H9 (cell line): ENCODE measurements around the gene HRAS. TPM values are rescaled to one million over a fixed set of nuclear protein-coding genes. Genes with fewer than 3 reads are reported as not detected.

ENCODE experiments used
- DNase-seq: peaks from one replicate; pipeline ENCODE4 v3.0.0-alpha.2; 2017
- H2AFZ ChIP-seq: one replicate; pipeline ENCODE4 v1.6.1; 2013; ENCODE audit warnings: mild to moderate bottlenecking, low read length, control low read depth, moderate library complexity
- H2AK5ac ChIP-seq: 2 replicates; pipeline ENCODE4 v1.6.1; 2013; ENCODE audit warnings: low read length, control low read depth, mixed read lengths; ENCODE audit not compliant: insufficient read length
- H2BK120ac ChIP-seq: one replicate; pipeline ENCODE4 v1.6.1; 2013; ENCODE audit warnings: low read depth, mild to moderate bottlenecking, low read length, control low read depth, inconsistent platforms; ENCODE audit not compliant: poor library complexity, severe bottlenecking
- H2BK12ac ChIP-seq: 2 replicates; pipeline ENCODE4 v1.6.1; 2013; ENCODE audit warnings: low read length, control low read depth, mixed read lengths, low read depth; ENCODE audit not compliant: insufficient read length
- H2BK15ac ChIP-seq: 2 replicates; pipeline ENCODE4 v1.6.1; 2013; ENCODE audit warnings: low read depth, low read length, control low read depth
- H2BK20ac ChIP-seq: one replicate; pipeline ENCODE4 v1.6.1; 2013; ENCODE audit warnings: low read depth, mild to moderate bottlenecking, low read length, control low read depth, inconsistent platforms; ENCODE audit not compliant: poor library complexity, severe bottlenecking
- H2BK5ac ChIP-seq: 2 replicates; pipeline ENCODE4 v1.6.1; 2013; ENCODE audit warnings: low read length, control low read depth, mixed read lengths; ENCODE audit not compliant: insufficient read length
- H3K14ac ChIP-seq: 2 replicates; pipeline ENCODE4 v1.6.1; 2013; ENCODE audit warnings: low read length, control low read depth; ENCODE audit not compliant: insufficient read depth
- H3K18ac ChIP-seq: 2 replicates; pipeline ENCODE4 v1.6.1; 2013; ENCODE audit warnings: low read depth, mild to moderate bottlenecking, mixed read lengths, low read length, control low read depth; ENCODE audit not compliant: insufficient read length
- H3K23ac ChIP-seq: 2 replicates; pipeline ENCODE4 v1.6.1; 2013; ENCODE audit warnings: low read length, control low read depth, mixed read lengths, low read depth; ENCODE audit not compliant: insufficient read length
- H3K23me2 ChIP-seq: 2 replicates; pipeline ENCODE4 v1.6.1; 2013; ENCODE audit warnings: low read depth, mild to moderate bottlenecking, mixed read lengths, low read length, control low read depth; ENCODE audit not compliant: insufficient read length, poor library complexity, severe bottlenecking
- H3K27ac ChIP-seq: 2 replicates; pipeline ENCODE4 v1.5.1; 2013; ENCODE audit warnings: low read length, control low read depth, mixed read lengths, low read depth; ENCODE audit not compliant: insufficient read length
- H3K27me3 ChIP-seq: 2 replicates; pipeline ENCODE4 v1.6.1; 2013; ENCODE audit warnings: low read length, control low read depth, inconsistent platforms; ENCODE audit not compliant: insufficient read depth
- H3K4ac ChIP-seq: 2 replicates; pipeline ENCODE4 v1.6.1; 2013; ENCODE audit warnings: low read depth, mild to moderate bottlenecking, control low read depth, inconsistent platforms, low read length, moderate library complexity
- H3K4me1 ChIP-seq: 2 replicates; pipeline ENCODE4 v1.6.1; 2013; ENCODE audit warnings: low read length, control low read depth, inconsistent platforms; ENCODE audit not compliant: insufficient read depth
- H3K4me2 ChIP-seq: 2 replicates; pipeline ENCODE4 v1.6.1; 2013; ENCODE audit warnings: low read length, control low read depth, mixed read lengths; ENCODE audit not compliant: insufficient read length, insufficient read depth
- H3K56ac ChIP-seq: 2 replicates; pipeline ENCODE4 v1.6.1; 2013; ENCODE audit warnings: low read depth, mild to moderate bottlenecking, mixed read lengths, low read length, control low read depth; ENCODE audit not compliant: insufficient read length
- H3K79me1 ChIP-seq: 2 replicates; pipeline ENCODE4 v1.6.1; 2013; ENCODE audit warnings: low read depth, mild to moderate bottlenecking, moderate library complexity, low read length, control low read depth, inconsistent platforms; ENCODE audit not compliant: insufficient read depth, poor library complexity, severe bottlenecking
- H3K79me2 ChIP-seq: 2 replicates; pipeline ENCODE4 v1.6.1; 2013; ENCODE audit warnings: low read length, control low read depth, inconsistent platforms; ENCODE audit not compliant: insufficient read depth
- H3K9ac ChIP-seq: 2 replicates; pipeline ENCODE4 v1.6.1; 2013; ENCODE audit warnings: low read length, control low read depth, mixed read lengths; ENCODE audit not compliant: insufficient read length; ENCODE audit errors: extremely low read depth
- H3K9me3 ChIP-seq: one replicate; pipeline ENCODE4 v1.6.1; 2013; ENCODE audit warnings: low read depth, low read length, inconsistent platforms; ENCODE audit not compliant: control insufficient read depth
- H3T11ph ChIP-seq: one replicate; pipeline ENCODE4 v1.6.1; 2013; ENCODE audit warnings: mild to moderate bottlenecking, low read length, control low read depth, inconsistent platforms
- H4K20me1 ChIP-seq: one replicate; pipeline ENCODE4 v1.6.1; 2013; ENCODE audit not compliant: control insufficient read depth, insufficient read length, insufficient read depth
- H4K5ac ChIP-seq: 2 replicates; pipeline ENCODE4 v1.6.1; 2013; ENCODE audit warnings: low read depth, mild to moderate bottlenecking, mixed read lengths, low read length, control low read depth; ENCODE audit not compliant: insufficient read length
- H4K8ac ChIP-seq: replicated peaks from 2 replicates; pipeline ENCODE4 v1.6.1; 2013; ENCODE audit warnings: low read length, control low read depth, mixed read lengths, low read depth; ENCODE audit not compliant: insufficient read length
- H4K91ac ChIP-seq: 2 replicates; pipeline ENCODE4 v1.6.1; 2013; ENCODE audit warnings: low read depth, mild to moderate bottlenecking, moderate library complexity, mixed read lengths, low read length, control low read depth; ENCODE audit not compliant: insufficient read length
- H3K27ac Mint-ChIP-seq, 3 experiments: 2 replicates in 2 of 3; 3 replicates in 1 of 3; pipeline ENCODE4 v1.8.0; 2020 to 2021; ENCODE audit warnings: mixed read lengths in 3 of 3, mild to moderate bottlenecking in 1 of 3, moderate library complexity in 1 of 3
- H3K27me3 Mint-ChIP-seq: 2 replicates; pipeline ENCODE4 v1.8.0; 2021; ENCODE audit warnings: low read depth, mild to moderate bottlenecking, moderate library complexity, mixed read lengths
- H3K36me3 Mint-ChIP-seq, 3 experiments: 2 replicates in 2 of 3; 3 replicates in 1 of 3; pipeline ENCODE4 v1.8.0; 2020 to 2021; ENCODE audit warnings: low read depth in 3 of 3, mixed read lengths in 3 of 3; ENCODE audit not compliant: insufficient read depth in 1 of 3
- H3K4me1 Mint-ChIP-seq, 2 experiments: 2 replicates each; pipeline ENCODE4 v1.8.0; 2020; ENCODE audit warnings: mixed read lengths in 2 of 2
- H3K4me3 Mint-ChIP-seq, 2 experiments: 2 replicates in 1 of 2; 3 replicates in 1 of 2; pipeline ENCODE4 v1.8.0; 2020 to 2021; ENCODE audit warnings: mild to moderate bottlenecking in 2 of 2, mixed read lengths in 2 of 2, moderate library complexity in 1 of 2
- H3K9me3 Mint-ChIP-seq, 2 experiments: 2 replicates in 1 of 2; 3 replicates in 1 of 2; pipeline ENCODE4 v1.8.0; 2020; ENCODE audit warnings: mild to moderate bottlenecking in 2 of 2, mixed read lengths in 2 of 2, moderate library complexity in 1 of 2
- CTCF ChIP-seq: fragments of 200-600 bp; sonication (generic); conservative IDR thresholded peaks from 3 replicates; pipeline ENCODE4 v1.8.0; 2021; ENCODE audit warnings: antibody characterized with exemption, mild to moderate bottlenecking
- WGBS: extraction: QIAGEN DNeasy Blood & Tissue Kit; methylation state at CpG from one replicate; pipeline ENCODE4 v1.1.7; 2013; ENCODE audit warnings: missing lambda C conversion rate, low lambda C conversion rate, mixed read lengths; ENCODE audit not compliant: insufficient read length; ENCODE audit errors: extremely low coverage; 5-methylcytosine and 5-hydroxymethylcytosine counted together
- total RNA-seq: library from RNA; stranded (reverse); gene quantifications from 2 replicates; pipeline ENCODE4 v1.2.1, GENCODE V29; 2021

HRAS gene
- total RNA-seq, 1 experiment from 2014 or later = 61.8 TPM

DNA sequence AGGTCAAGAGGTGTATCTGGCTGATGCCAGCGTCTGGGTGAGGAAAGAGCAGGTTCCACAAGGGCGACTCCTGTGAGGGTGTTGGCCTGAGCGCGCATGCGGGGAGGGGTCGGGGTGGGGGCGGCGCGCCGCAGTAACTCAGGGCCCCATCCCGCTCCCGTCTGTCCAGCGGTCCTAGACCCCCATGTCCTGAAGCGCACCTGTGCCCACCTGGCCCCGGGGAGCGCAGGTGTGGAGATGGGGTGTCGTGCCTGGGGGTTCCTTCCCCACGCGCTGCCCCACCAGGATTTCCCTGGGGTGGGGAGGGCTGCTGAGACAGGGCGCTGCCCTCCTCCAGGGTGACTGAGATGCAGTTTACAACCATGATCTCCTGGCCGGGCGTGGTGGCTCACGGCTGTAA lies 49.2 kb downstream of the HRAS start:
- Histone ChIP-seq H3K27ac (no peak overlapping the region), H2BK5ac (no peak overlapping the region), H3K9me3 (no peaks in the 10 kb centered on the region), H2BK120ac (no peak overlapping the region), H3K4me2 (no peak overlapping the region), H3K4ac (no peak overlapping the region), H3K14ac (no peak overlapping the region), H3K23me2 (peaks cover 3% of the 10 kb centered on the region), H3K18ac (no peak overlapping the region), H4K8ac (no peak overlapping the region), H4K5ac (no peak overlapping the region), H2AK5ac (no peak overlapping the region), H3K4me1 (no peaks in the 10 kb centered on the region), H3K23ac (no peak overlapping the region), H2AFZ (no peak overlapping the region), H3T11ph (no peak overlapping the region), H3K9ac (no peak overlapping the region), H2BK15ac (no peak overlapping the region), H3K79me2 (no peaks in the 10 kb centered on the region; the same call in 1 of the 2 replicates), H3K27me3 (no peaks in the 10 kb centered on the region), H3K79me1 (peaks cover 2% of the 10 kb centered on the region), H4K91ac (no peak overlapping the region), H4K20me1 (no peaks in the 10 kb centered on the region), H2BK12ac (no peak overlapping the region), H2BK20ac (no peak overlapping the region), H3K56ac (no peak overlapping the region)
- WGBS = no CpG with 5 or more reads among the region's 23 CpGs
- no peak overlapping the region for H3K4me3 Mint-ChIP-seq
- no peaks in the 10 kb centered on the region for H3K27me3 Mint-ChIP-seq
- H3K4me1 Mint-ChIP-seq = no peaks in the 10 kb centered on the region
- no peak overlapping the region for H3K27ac Mint-ChIP-seq
- peaks cover 8 to 18% (median 15%) of the 10 kb centered on the region in 3 experiments for H3K36me3 Mint-ChIP-seq
- peaks cover 0 to 6% of the 10 kb centered on the region in 2 experiments; a peak in 2 of 5 replicates for H3K9me3 Mint-ChIP-seq
- DNase-seq = no peak
- no peak for TF ChIP-seq CTCF
